GM08714 (cell line): ENCODE measurements around the gene BRAF.
A peak's percentile ranks its signal among the peaks of the same experiment; 100 is the strongest.
"Not testable (repeated sequence)": the region's sequence is repeated elsewhere in the genome, so short reads cannot be mapped to it uniquely, and the experiment has no call there.

Experiments used
- H3K4me3 ChIP-seq: fragments of 200-500 bp; sonication (Bioruptor generic); 2 replicates; pipeline ENCODE4 v1.5.1; 2014; ENCODE audit warnings: mild to moderate bottlenecking, low read length, inconsistent platforms
- ZNF274 ChIP-seq: IDR thresholded peaks from 2 replicates; pipeline ENCODE4 v1.6.1; 2012; ENCODE audit warnings: mild to moderate bottlenecking, low read depth, low read length

BRAF gene

DNA sequence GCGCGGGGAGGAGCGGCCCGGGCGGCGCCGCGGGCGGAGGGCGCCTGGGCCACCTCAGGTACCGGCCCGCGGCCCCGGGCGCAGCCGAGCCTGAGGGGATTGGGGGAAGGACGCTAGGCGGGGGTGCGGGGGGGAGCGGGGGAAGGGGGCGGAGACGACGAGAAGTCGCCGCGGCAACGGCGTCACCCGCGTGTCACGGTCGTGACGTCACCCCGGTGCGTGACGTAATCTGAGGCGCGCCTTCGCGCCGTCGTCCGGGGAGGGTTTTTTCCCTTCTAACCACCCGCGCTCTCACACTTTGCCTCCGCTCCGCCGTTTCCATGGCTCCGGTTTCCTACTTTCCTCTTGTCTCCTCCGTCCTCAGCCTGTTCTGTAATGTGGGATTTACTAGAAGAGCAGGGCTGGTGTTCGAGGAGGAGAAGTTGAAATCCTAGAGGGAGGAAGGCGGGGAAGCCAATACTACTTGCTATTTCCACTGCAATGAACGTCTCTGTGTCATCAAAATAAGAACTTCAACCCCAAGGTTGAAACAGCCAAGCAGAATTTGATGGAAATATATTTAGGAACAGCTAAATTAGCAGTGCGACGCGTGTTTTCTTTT is at the start of gene BRAF:
Gene BRAF, minus strand, starts transcription at position 109 of the 601 bp plus-strand sequence. CDS start 226 bp downstream, outside the sequence.
- peak within 1 kb of the TSS; percentile 98 for H3K4me3 ChIP-seq
- TF ChIP-seq ZNF274 = no peak

DNA sequence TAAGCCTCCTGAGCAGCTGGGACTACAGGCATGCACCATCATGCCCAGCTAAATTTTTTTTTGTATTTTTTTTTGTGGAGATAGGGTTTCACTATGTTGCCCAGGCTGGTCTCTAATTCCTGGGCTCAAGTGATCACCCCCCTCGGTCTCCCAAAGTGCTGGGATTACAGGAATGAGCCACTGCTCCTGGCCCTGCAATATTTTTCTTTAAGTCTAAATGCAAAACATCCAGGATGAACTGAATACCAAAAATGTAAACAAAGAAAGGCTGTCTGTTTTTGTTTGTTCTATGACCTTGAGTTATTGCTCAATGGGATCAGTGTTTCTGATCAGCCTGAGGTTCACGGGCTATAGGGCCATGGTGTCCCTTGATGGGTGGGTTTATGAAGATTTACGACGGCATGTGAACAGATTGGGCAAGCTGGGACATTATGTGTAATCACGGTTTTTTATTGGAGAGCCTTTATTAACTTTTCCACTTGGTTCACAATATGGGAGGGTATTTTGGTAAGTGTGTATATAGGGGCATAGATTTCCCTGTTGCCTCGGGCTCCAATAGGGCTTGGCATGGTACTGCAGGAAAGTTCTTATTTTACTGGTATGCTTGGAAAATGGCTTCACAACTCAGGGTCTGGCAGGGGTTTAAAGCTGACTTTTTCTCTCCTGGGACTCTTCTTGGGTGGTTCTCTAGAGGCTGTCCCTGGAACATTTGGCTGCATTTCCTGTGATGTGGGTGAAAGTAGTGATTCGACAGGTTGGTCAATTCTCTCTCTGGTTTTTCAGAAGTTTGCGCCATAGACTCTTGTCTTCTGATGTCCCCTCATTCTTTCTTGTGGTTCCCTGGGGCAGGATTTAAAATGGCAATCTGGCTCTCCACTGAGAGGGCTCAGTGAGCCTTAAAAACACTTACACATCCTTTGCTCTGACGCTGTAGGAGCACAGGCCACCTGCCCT is 48.4 kb upstream of the BRAF start:
- no peak overlapping the region for H3K4me3 ChIP-seq
- no peak for TF ChIP-seq ZNF274

DNA sequence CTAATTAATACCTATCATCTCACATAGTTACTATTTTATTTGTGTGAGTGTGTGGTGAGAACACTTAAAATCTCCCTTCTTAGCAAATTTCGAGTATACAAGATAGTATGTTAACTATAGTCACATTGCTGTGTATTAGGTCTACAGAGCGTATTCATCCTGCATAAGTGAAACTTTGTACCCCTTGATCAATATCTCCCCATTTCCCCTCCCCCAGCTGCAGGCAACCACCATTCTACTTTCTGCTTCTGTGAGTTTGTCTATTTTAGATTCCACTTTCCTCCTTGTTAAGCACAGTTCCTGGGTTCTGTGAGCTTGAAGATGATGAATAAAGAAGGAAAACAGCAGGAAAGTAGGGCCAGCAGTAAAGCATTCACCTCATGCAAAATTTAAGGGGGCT is 47.6 kb upstream of the BRAF start:
- no peak overlapping the region for H3K4me3 ChIP-seq
- no peak for TF ChIP-seq ZNF274

DNA sequence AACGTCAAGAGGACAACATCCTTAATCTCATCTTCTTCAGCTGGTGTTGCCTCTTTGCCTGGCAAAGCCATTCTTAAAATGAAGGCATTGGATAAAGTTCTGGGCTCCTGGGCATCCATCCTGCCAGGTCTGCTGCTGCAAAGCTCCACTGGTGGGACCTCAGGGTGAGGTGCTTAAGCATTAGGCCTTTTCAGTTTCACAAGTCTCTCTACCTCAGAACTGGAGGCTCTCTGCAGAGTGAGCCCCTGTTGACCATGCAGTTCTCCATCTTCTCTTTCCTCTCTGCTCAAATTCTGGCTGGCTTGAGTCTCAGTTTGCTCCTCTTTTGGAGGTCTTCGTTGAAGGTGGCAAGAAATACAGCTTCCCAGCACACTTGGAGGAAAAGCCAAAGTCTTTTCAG is 42.7 kb upstream of the BRAF start:
- TF ChIP-seq ZNF274 = no peak
- no peak overlapping the region for H3K4me3 ChIP-seq

DNA sequence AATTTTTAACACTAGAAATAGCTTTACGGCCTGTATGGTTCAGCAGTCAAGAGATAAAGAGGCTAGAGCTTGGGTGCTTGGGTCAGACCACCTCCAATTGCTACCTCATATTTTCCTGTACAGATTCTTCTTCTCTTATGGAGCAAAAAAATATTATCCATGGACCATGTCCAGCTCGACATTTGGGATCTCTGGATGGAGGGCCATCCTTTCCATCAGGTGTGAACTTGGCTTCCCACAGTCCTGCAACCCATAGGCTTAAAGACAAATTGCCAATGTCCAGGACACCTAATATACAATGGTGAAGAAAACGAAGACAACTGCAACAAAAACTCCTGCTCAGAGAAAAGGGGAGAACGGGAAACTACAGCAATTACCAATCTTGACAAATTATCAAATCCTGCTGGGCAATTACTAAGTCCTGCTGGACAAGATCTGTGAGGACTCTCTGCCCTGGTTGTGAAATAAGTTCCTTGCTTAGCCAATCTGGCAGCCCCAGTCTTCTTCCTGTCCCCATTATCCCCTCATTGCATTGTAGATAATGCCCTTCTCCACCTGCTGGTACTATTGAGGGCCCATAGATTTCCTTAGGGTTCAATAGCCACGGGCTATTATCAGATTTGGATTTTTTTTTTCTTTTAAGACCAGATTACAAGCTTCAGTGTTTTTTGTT is 42.0 kb upstream of the BRAF start:
- no peak overlapping the region for H3K4me3 ChIP-seq
- TF ChIP-seq ZNF274 = no peak

DNA sequence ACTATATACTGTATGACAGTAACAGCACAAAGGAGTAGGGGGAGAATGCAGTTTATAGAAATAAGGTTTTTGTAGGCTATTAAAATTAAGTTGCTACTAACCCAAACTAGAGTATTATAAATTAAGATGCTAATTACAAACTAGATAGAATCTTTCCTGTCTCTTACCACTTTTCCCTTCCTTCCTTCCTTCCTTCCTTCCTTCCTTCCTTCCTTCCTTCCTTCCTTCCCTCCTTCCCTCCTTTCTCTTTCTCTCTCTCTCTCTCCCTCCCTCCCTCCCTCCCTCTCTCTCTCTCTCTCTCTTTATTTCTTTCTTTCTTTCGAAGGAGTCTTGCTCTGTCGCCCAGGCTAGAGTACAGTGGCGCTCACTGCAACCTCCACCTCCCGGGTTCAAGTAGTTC is 36.4 kb upstream of the BRAF start:
- TF ChIP-seq ZNF274 = no peak
- no peak overlapping the region for H3K4me3 ChIP-seq

DNA sequence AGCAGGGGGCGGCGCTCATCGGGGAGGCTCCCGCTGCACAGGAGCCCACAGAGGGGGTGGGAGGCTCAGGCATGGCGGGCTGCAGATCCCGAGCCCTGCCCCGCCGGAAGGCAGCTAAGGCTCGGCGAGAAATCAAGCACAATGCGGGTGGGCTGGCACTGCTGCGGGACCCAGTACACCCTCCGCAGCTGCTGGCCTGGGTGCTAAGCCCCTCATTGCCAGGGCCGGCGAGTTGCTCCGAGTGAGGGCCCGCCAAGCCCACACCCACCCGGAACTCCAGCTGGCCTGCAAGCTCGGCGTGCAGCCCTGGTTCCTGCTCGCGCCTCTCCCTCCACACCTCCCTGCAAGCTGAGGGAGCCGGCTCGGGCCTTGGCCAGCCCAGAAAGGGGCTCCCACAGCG is 32.3 kb upstream of the BRAF start:
- H3K4me3 ChIP-seq = not testable (repeated sequence)

DNA sequence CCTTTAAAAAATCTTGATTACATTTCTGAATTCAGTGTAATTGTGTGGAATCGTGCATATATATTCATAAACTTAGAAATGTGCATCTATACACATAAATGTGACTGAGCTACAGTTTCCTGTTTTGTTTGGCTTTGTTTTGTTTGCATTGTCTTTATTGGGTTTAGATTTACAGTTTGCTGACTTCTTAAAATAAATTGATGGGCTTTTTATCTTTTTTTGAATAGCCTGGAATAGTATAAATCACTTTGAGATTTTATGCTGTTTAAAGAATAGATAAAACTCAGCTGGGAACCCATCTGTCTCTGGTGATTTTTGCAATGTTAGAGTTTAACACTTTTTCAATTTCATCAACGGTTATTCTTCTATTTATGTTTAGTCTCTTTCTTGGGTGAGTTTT is 21.2 kb upstream of the BRAF start:
- no peak overlapping the region for H3K4me3 ChIP-seq
- no peak for TF ChIP-seq ZNF274

DNA sequence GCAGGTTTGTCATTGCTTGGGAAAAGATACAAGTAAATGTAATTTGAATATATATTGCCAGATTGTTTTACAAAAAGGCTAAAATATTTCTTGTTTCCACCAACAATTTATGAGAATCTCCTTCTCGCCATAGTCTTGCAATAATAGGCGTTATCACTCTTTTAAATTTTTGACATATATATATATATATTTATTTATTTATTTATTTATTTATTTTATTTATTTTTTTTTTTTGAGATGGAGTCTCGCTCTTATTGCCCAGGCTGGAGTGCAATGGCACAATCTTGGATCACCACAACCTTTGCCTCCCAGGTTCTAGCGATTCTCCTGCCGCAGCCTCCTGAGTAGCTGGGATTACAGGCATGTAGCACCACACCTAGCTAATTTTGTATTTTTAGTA is 17.5 kb upstream of the BRAF start:
- not testable (repeated sequence) for H3K4me3 ChIP-seq

DNA sequence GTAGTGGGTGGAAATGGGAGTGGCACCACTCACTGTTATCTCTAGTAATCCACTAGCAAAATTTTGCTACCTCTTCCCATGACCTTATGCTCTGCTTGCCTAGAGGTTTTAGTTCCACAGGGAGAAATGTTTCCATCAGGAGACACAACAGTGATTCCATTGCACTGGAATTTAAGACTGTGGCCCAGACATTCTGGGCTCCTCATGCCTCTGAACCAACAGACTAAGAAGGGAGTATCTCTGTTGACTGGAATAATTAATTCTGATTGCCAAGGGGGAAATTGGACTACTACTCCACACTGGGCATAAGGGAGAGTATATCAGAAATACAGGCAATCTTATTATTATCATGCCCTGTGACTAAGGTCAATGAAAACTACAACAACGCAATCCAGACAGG is 16.2 kb upstream of the BRAF start:
- TF ChIP-seq ZNF274 = no peak

DNA sequence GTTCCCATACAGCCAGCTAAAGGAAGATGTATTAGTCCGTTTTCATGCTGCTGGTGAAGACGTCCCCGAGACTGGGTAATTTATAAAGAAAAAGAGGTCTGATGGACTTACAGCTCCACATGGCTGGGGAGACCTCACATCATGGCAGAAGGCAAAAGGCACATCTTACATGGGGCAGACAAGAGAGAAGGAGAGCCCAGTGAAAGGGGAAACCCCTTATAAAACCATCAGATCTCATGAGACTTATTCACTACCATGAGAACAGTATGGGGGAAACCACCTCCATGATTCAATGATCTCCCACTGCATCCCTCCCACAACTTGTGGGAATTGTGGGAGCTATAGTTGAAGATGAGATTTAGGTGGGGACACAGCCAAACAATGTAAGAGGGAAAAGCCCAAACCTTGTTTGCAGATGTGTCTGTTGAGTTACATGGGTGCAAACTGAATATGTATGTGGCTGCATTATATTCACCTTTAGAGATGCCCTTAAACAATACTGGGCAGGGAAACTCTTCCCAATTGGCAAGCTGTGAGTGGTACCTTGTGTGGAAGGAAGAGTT is 13.1 kb upstream of the BRAF start:
- no peak for TF ChIP-seq ZNF274
- no peak overlapping the region for H3K4me3 ChIP-seq

More for the DNA sequence above, 16.2 kb upstream of the BRAF start:
- no peak overlapping the region for H3K4me3 ChIP-seq

DNA sequence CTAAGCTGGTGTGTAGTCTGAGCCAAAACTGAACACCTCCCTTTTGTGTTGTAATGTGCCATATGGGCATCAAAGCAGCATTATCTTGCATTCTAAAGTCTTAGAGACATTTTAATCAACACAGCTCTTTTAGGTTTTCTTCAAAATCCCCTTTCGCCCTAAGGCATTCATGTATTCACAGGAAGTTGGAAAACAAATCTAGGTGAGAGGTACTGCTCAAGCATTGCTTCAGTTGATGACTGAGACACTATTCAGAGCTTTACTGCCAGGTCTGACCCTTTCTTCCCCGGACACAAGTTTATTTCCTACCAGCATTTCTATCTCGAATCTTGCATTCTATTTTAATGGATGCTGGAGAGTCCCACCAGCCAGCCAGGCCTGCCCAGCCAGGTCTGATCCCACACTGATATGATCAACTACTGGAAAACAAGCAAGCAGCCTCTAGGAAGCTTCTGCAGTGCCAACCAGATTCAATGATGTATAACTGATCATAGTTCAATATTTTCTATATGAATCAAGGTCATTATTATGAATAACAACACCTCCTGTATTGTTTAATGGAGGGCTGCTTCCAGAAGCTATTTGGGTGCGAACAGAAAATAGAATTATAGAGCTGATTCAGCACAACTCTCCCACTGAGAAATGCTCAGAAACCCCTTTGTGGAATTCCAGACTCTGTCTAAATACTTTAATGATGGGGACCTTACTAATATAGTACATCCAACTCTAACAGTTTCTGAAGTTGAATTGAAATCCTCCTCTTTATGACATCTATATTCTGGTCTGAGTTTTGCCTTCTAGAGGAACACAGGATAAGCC is 4.0 kb upstream of the BRAF start:
- no peak overlapping the region for H3K4me3 ChIP-seq
- TF ChIP-seq ZNF274 = no peak

DNA sequence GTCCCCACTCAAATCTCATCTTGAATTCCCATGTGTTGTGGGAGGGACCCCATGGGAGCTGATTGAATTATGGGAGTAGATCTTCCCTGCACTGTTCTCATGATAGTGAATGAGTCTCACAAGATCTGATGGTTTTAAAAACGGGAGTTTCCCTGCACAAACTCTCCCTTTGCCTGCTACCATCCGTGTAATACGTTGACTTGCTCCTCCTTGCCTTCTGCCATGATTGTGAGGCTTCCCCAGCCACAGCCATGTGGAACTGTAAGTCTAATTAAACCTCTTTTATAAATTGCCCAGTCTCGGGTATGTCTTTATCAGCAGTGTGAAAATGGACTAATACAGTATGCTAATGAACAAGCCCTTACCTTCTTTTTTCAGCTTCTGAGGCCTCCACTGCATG is 3.2 kb upstream of the BRAF start:
- not testable (repeated sequence) for H3K4me3 ChIP-seq

DNA sequence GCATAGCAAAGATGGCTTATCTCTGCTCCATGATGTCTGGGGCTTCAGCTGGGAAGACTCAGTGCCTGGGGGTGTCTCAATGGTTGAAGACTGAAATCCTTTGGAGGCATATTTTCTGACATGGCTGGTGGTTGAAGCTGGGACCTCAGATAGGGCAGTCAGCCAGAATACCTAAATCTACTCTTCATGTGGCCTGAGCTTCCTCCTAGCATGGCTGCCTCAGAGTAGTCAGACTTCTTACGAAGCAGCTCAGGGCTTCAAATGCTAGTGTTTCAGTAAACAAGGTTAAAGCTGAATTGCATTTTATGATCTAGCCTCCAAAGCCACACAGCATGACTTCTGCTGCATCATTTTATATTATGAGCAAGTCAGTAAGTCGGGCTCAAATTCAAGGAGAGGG is 2.6 kb upstream of the BRAF start:
- no peak for TF ChIP-seq ZNF274
- H3K4me3 ChIP-seq = no peak overlapping the region
